Caki2 (cell line): ENCODE data around the gene TBCD. TPM values are rescaled to one million over a fixed set of nuclear protein-coding genes. Genes with fewer than 3 reads are reported as not detected.
"Not testable (repeated sequence)": the region's sequence is repeated elsewhere in the genome, so short reads cannot be mapped to it uniquely, and the experiment has no call there.

Source experiments
- DNase-seq: peaks from one replicate; pipeline ENCODE4 v3.0.0-alpha.2; 2015; ENCODE audit warnings: low read depth
- in situ Hi-C: cut with HindIII; loops from 2 replicates; pipeline ENCODE4 v1.10.0; 2016; ENCODE audit warnings: low sequenced_read_pairs, low pct_unique_long_range_greater_than_20kb, mixed read lengths
- total RNA-seq: library from RNA; depleted of rRNA; stranded (reverse); fragments of >200 nt; shearing (Covaris generic); gene quantifications from 2 replicates; pipeline ENCODE4 v1.2.3, GENCODE V29; 2014; ENCODE audit warnings: low replicate concordance

Gene TBCD
- total RNA-seq, 1 experiment from 2014 or later, result 138 TPM

DNA sequence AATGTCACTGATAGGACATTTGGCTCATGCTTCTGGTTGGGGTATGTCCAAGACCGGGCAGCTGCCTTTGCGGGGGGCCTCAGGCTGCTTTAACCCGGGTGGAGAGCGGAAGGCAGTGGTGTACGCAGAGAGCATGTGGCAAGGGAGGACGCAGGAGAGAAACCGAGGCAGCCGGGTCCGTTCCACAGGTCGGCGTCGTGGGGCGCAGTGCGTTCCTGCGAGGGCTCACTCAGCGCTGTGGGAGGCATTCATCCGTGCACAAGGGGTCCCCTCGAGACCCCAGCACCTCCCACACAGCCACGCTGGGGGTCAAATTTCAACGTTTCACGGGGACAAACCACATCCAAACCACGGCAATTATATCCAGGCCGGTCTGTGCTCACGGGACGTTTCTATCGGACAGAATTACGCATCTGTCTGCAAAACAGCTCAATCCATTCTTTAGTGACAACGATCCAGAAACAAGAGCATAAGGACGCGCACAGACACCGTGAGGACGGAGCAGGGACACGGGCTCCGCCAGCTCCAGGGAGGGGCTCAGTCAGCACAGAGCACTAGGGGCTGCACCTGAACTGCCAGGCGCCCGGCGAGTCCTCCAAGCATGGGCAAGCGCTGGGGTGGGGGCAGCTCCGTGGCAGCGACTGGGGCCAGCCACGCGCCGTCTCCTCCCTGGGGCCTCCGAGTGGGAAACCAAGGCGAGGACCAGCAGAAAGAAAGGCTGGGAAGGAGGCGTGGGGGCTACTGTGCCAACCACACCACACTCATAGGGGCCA is 219.1 kb downstream of the TBCD start:
- in situ Hi-C loops, result no loop called here
- DNase-seq, result no peak

- in situ Hi-C loops, result no loop called here
- no peak for DNase-seq
Measured at GRCh38 chr17:82972836-82973372, 221.0 kb downstream of the TBCD start.

- in situ Hi-C loops, result no loop called here
- DNase-seq, result no peak
Measured at GRCh38 chr17:82973456-82974135, 221.7 kb downstream of the TBCD start.

GRCh38 chr17:82974136-82974952 is 222.5 kb downstream of the TBCD start:
- no peak for DNase-seq
- in situ Hi-C loops, result no loop called here

DNA sequence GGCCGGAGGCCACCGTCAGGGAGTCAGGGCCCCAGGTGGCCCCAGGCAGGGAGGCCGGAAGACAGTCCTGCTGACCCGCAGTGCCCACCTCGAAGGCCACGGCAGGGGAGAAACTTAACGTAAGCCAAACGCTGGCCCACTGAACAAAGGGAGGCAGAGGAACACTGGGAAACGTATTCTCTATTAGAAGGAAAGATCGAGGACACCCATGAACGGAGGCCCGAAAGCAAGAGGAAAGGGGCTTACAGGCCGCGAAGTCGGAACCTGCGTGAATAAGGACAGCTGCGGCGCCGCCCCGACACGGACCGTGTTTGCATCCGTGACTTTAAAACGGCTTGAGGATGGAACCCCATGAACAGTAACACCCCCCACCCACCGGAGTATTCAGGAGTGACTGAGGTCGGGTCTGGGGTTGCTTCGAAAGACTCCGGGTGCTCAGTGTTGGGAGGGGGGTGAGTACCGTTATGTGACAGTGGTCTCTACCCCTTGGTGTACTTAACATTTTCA is 225.2 kb downstream of the TBCD start:
- DNase-seq, result no peak
- in situ Hi-C loops, result no loop called here

GRCh38 chr17:82977606-82978005 is 225.7 kb downstream of the TBCD start:
- no peak for DNase-seq
- in situ Hi-C loops, result no loop called here

DNA sequence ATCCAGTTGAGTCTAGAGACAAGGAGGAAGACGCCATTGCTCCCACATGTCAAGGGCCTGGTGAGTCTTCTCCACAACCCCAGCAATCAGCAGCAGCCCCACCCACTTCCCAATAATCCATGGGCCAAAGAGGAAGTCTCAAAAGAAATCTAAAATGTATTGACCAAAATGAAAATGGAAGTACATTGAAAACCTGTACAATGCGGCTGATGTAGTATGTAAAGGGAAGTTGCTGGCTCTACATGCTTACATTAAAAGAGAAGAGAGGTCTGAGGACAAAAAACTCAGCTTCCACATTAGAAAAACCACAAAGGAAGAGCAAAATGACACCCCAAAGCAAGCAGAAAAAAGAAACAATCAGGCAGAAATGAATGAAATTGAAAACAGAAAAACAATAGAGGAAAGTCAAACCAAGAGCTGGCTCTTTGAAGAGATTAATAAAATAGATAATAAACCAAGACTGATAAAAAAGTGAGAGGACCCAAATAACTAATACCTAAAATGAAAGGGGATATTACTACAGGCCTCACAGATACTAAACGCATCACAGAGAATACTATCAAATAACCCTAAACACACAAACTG is 227.0 kb downstream of the TBCD start:
- in situ Hi-C loops, result no loop called here
- DNase-seq, result no peak

- no peak for DNase-seq
- in situ Hi-C loops, result no loop called here
Measured at GRCh38 chr17:82979718-82980117, 227.9 kb downstream of the TBCD start.

DNA sequence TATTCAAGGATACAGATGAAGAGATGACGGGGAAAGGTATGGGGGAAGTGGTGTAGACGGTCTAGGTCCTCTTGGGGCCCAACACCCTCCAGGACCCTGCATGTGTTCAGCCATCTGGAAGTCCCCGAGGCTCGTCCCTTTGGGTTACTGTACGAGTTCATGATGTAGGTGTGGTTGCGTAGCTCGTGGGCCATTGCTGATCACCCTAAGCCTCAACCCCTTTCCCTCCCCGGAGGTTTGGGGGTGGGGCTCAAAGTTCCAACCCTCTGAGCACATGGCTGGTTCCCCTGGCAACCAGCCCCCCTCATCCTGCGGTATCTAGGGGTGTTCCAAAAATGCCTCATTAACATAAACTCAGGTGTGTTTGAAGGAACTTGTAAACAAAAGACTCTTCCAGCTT is 228.8 kb downstream of the TBCD start:
- no peak for DNase-seq
- in situ Hi-C loops, result no loop called here

- no peak for DNase-seq
- in situ Hi-C loops, result no loop called here
Measured at GRCh38 chr17:82981141-82981730, 229.4 kb downstream of the TBCD start.

DNA sequence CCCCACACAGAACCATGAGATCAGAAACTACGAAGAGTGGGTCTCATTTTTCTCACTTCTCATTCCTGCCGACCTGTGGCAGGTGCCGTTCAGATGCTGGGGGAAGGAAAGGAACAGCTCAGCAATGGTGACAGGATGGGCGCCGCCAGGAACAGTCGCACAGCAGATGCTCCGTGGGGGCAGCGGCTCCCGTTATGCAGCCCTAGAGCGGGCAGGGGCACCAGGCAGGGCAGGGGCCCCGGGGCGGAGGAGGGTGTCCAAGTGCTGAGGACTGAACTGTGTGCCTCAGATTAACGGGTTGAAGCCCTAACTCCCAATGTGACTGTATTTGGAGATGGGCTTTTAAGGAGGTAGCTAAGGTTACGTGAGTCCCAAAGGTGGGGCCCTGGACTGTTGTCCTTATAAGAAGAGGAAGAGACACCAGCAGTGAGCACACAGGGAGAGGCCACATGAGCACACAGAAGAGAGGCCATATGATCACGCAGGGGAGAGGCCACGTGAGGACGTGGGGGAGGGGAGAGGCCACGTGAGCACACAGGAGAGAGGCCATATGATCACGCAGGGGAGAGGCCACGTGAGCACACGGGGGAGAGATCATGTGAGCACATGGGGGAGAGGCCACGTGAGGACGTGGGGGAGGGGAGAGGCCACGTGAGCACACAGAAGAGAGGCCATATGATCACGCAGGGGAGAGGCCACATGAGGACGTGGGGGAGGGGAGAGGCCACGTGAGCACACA is 231.8 kb downstream of the TBCD start:
- no peak for DNase-seq
- in situ Hi-C loops, result no loop called here

- DNase-seq, in situ Hi-C loops: not testable (repeated sequence)
Measured at GRCh38 chr17:82984249-82984617, 232.4 kb downstream of the TBCD start.

DNA sequence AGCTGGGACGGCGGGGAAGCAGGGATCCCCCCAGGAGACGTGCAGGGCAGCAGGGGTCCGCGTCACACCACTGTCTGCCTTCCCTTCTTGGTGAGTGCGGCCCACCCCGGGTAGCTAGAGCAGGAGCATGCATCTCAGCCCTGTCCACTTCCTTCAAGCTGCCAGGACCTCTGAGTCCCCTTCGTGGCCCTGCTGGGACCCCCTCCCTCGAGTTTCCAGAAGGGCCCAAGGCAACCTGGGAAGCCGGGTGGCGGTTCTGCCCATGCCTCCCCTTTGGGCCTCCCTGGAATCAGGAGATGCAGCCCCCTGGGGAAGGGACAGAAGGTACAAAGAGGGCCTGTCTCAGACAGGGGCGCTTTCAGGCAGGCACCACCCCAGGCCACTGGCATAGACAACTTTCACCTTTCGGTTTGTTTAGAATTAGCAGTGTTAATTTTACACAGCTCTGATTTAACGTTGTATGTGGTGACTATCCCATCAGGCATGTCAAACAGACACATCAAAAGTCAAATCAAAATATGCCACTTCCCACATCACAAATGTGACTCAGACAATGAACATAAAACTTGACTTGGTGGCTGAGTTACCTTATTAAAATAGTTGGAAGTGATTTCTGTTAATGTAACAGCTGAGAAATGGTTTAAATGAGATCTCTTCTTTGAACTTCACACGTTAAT is 233.0 kb downstream of the TBCD start:
- in situ Hi-C loops, result no loop called here
- no peak for DNase-seq

DNA sequence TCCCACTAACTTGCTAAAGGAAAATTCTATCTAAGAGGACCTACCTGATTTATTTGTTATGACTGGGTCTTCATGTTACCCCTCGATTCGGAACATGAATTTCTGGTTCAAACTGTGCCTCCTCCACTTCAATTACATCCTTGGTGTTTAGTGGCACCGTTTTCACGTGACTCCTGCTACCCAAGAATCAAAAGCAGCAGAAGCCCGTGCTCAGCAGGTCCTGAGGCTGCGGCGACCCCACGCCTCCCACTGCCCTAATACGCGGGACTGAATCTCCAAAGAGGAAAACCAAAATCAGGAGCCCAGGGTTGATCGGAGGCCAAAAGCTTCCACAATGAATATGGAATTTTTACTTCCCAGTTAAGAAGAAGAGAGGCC is 233.6 kb downstream of the TBCD start:
- no peak for DNase-seq
- in situ Hi-C loops, result no loop called here

DNA sequence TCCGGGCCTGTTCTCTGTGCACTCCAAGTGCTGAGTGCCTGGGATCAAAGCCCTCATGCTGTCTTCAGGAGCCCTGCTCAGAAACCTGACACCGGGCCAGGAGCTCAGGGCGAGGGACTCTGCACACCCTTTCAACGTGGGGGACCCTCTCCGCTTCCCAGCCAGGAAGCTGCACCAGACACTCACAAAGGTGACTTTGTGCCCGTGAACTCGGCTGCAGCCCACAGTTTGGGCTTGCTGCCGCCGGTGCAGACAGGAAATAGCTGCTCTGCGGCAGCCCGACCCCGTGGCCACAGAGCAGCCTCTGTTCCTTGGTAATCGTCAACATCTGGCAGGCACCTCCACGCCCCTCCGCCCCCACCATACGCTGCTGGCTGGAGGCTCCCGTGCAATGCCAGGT is 234.1 kb downstream of the TBCD start:
- in situ Hi-C loops, result no loop called here
- DNase-seq, result no peak

DNA sequence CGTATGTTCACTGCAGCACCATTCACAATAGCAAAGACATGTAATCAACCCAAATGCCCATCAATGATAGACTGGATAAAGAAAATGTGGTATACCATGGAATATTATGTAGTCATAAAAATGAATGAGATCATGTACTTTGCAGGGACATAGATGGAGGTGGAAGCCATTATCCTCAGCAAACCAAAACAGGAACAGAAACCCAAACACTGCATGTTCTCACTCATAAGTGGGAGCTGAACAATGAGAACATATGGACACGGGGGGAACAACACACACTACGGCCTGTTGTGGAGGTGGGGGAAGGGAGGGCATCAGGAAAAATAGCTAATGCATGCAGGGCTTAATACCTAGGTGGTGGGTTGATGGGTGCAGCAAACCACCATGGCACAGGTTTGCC is 237.2 kb downstream of the TBCD start:
- DNase-seq, in situ Hi-C loops: not testable (repeated sequence)

DNA sequence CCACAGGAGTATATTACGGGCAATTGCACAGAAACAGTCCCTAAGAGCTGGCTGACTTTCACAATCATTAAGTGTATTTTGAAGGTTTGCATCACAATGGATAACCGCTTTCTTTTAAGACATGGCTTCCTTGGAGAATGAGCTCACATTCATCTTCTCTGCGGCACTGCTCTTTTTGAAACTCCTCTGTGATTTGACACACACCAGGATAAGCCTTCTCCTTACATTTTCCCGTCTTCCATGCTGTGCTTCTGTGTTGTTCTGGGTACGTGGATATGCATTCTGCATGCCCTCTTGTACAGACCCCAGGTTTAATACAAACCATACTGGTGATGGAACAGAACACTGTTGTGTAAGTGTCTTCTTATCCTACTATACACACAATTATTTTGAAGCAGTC is 238.0 kb downstream of the TBCD start:
- in situ Hi-C loops, result no loop called here
- no peak for DNase-seq
